ENCODE measurements around the gene KCNQ1.

The KCNQ1 gene

DNA sequence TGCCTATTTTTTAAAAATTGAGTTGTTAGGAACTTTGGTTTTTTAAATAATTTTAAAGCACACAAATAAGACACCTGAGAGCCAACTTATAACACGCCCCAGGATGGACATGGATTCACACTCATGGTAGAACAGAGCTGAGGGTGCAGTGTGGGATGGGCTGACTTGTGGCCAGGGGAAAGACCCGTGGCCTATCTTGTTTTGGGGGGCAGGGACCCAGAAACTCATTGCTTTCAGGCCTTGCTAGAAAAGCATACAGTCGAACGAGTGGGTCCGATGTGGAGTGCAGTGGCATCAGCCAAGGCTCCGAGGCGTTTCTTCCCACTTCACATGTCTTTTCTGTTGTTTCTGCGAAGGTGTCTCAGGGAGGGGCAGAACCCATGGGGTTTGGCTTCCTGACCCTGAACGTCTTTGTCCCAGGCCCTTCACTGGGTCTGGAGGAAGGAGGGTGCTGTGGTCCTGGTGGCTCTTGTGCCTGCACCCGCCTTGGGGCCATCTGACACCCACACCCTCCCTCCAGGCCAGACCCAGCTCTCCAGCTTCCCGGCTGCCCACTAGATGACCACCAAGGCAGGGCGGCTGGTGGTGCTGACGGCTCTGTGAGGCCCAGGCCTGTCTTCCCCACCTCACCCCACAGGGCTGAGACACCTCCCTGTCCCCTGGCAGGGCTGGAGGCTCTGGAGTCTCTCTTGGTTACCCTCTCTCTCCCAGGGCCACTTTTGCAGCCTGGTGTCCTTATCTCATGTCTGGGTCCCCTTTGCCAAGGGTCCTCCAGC, 120.8 kb downstream of the KCNQ1 start:
- TF ChIP-seq EZH2 (IDR thresholded peaks at IDR 0.05; ENCODE audit: borderline replicate concordance, low read depth, low read length, severe bottlenecking) = no peak
- TF ChIP-seq, protein P1, sequence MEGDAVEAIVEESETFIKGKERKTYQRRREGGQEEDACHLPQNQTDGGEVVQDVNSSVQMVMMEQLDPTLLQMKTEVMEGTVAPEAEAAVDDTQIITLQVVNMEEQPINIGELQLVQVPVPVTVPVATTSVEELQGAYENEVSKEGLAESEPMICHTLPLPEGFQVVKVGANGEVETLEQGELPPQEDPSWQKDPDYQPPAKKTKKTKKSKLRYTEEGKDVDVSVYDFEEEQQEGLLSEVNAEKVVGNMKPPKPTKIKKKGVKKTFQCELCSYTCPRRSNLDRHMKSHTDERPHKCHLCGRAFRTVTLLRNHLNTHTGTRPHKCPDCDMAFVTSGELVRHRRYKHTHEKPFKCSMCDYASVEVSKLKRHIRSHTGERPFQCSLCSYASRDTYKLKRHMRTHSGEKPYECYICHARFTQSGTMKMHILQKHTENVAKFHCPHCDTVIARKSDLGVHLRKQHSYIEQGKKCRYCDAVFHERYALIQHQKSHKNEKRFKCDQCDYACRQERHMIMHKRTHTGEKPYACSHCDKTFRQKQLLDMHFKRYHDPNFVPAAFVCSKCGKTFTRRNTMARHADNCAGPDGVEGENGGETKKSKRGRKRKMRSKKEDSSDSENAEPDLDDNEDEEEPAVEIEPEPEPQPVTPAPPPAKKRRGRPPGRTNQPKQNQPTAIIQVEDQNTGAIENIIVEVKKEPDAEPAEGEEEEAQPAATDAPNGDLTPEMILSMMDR (IDR thresholded peaks at IDR 0.05; ENCODE audit: borderline replicate concordance, extremely low read depth, low read length, poor library complexity, severe bottlenecking) = no peak
- no peak overlapping the region for H3K4me3 ChIP-seq (ENCODE audit: low read depth in 1 of 2, low read length in 2 of 2)
- ATAC-seq (ENCODE audit: insufficient read depth, low read depth) (no peak), DNase-seq (no peak)
- no peaks in the 10 kb centered on the region for H3K27me3 ChIP-seq (ENCODE audit: insufficient read depth, low read length, poor library complexity)
- H2AFZ ChIP-seq (ENCODE audit: low read depth, low read length) = no peak overlapping the region
- no peaks in the 10 kb centered on the region for H4K20me1 ChIP-seq (ENCODE audit: insufficient read depth, low read length)
- no peaks in the 10 kb centered on the region for H3K36me3 ChIP-seq (ENCODE audit: insufficient read depth, low read length)
- H3K79me2 ChIP-seq (ENCODE audit: insufficient read depth, low read length) = no peaks in the 10 kb centered on the region
- H3K27ac ChIP-seq (ENCODE audit: low read length) = no peak overlapping the region
- H3K9me3 ChIP-seq (ENCODE audit: insufficient read depth, low read length, severe bottlenecking) = no peaks in the 10 kb centered on the region
- no peak overlapping the region for H3K9ac ChIP-seq (ENCODE audit: low read depth, low read length)
- no peak overlapping the region for H3K4me2 ChIP-seq (ENCODE audit: insufficient read depth, low read length)
- no peaks in the 10 kb centered on the region for H3K4me1 ChIP-seq (ENCODE audit: insufficient read depth, low read length)

DNA sequence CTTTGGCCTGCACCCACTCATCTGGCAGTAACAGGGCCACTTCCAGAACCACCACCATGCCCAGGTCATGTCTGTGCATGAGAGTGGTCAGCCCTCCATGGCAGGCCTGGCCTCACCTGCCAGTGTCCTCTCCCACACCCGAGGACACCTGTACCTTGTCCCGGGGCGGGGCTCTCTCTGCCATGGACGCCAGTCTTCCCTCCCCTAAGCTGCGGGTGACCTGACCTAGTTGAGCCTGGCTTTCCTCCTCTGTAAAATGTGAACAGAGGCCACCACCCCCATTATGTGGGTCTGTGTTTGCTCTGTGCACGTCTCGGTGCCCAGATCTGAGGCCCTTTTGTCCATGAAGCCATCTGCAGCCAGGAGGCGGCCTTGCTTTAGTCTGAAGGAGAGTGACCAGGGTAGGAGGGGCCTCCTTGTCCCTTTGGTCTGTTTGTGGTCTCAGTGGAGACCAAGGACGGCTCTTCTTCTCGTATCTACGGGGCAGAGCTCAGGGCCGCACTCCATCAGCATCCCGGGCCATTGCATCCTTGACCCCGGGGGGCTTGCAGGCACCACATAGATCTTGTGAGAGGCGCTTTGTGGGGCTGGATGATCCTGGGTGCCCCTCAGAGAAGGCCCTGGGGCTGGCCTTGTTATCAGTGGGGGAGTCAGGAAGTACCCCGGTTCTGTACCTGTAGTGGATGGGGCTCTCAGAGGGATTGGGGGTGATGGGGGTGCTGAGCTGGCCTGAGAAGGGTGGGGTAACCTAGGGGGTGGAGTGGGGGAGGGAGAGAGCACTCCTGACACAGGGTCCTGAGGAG, 121.6 kb downstream of the KCNQ1 start:
- H3K9ac ChIP-seq (ENCODE audit: low read depth, low read length) = no peak overlapping the region
- no peak overlapping the region for H3K4me2 ChIP-seq (ENCODE audit: insufficient read depth, low read length)
- H3K9me3 ChIP-seq (ENCODE audit: insufficient read depth, low read length, severe bottlenecking) = no peaks in the 10 kb centered on the region
- H4K20me1 ChIP-seq (ENCODE audit: insufficient read depth, low read length) = no peaks in the 10 kb centered on the region
- H3K27me3 ChIP-seq (ENCODE audit: insufficient read depth, low read length, poor library complexity) = no peaks in the 10 kb centered on the region
- H3K27ac ChIP-seq (ENCODE audit: low read length) = no peak overlapping the region
- H3K4me3 ChIP-seq (ENCODE audit: low read depth in 1 of 2, low read length in 2 of 2) = no peak overlapping the region
- no peaks in the 10 kb centered on the region for H3K36me3 ChIP-seq (ENCODE audit: insufficient read depth, low read length)
- no peak overlapping the region for H2AFZ ChIP-seq (ENCODE audit: low read depth, low read length)
- no peaks in the 10 kb centered on the region for H3K4me1 ChIP-seq (ENCODE audit: insufficient read depth, low read length)
- H3K79me2 ChIP-seq (ENCODE audit: insufficient read depth, low read length) = no peaks in the 10 kb centered on the region
- no peak for DNase-seq
- ATAC-seq (ENCODE audit: insufficient read depth, low read depth) = no peak
- TF ChIP-seq, protein P1 (IDR thresholded peaks at IDR 0.05; ENCODE audit: borderline replicate concordance, extremely low read depth, low read length, poor library complexity, severe bottlenecking) = no peak
- no peak for TF ChIP-seq EZH2 (IDR thresholded peaks at IDR 0.05; ENCODE audit: borderline replicate concordance, low read depth, low read length, severe bottlenecking)

DNA sequence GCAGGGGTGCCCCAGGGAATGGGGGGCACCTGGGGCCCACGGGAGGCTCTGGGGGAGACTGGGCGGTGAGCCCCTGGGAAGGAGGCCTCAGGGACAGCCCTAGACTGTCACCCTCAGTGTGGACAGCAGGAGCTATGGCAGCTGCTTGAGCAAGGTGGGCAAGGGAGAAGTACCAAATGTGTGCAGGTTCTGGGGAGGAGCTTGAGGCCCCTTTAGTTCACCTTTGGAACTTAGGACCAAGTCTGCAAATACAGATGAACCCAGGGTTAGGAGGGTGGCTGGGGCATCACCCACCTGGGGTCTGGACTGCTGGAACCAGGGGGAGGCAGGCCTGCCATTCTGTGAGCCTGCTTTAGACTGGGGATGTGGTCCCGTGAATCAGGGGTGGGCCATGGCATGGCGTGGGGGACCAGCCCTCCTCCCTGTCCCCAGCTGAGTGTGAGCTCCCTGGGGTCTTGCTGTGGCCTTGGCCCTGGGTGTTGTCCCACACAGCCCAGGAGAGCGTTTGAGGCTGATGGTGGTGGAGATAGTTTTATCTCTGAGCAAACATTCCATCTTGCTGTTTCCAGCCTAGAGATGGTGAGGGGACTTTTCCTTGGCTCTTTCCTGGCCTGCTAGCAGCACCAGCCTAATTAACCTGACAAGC, 122.3 kb downstream of the KCNQ1 start:
- H3K36me3 ChIP-seq (ENCODE audit: insufficient read depth, low read length) = no peaks in the 10 kb centered on the region
- DNase-seq = no peak
- no peak overlapping the region for H2AFZ ChIP-seq (ENCODE audit: low read depth, low read length)
- H3K27me3 ChIP-seq (ENCODE audit: insufficient read depth, low read length, poor library complexity) = no peaks in the 10 kb centered on the region
- no peaks in the 10 kb centered on the region for H4K20me1 ChIP-seq (ENCODE audit: insufficient read depth, low read length)
- H3K9ac ChIP-seq (ENCODE audit: low read depth, low read length) = no peak overlapping the region
- no peaks in the 10 kb centered on the region for H3K9me3 ChIP-seq (ENCODE audit: insufficient read depth, low read length, severe bottlenecking)
- no peak for ATAC-seq (ENCODE audit: insufficient read depth, low read depth)
- TF ChIP-seq EZH2 (IDR thresholded peaks at IDR 0.05; ENCODE audit: borderline replicate concordance, low read depth, low read length, severe bottlenecking) = no peak
- TF ChIP-seq, protein P1 (IDR thresholded peaks at IDR 0.05; ENCODE audit: borderline replicate concordance, extremely low read depth, low read length, poor library complexity, severe bottlenecking) = no peak
- H3K79me2 ChIP-seq (ENCODE audit: insufficient read depth, low read length) = no peaks in the 10 kb centered on the region
- H3K4me3 ChIP-seq (ENCODE audit: low read depth in 1 of 2, low read length in 2 of 2) = no peak overlapping the region
- H3K4me2 ChIP-seq (ENCODE audit: insufficient read depth, low read length) = no peak overlapping the region
- H3K27ac ChIP-seq (ENCODE audit: low read length) = no peak overlapping the region
- H3K4me1 ChIP-seq (ENCODE audit: insufficient read depth, low read length) = no peaks in the 10 kb centered on the region
